Measurements from ENCODE around the gene LYRM4. TPM values are rescaled to one million over a fixed set of nuclear protein-coding genes. Genes with fewer than 3 reads are reported as not detected.
A peak's percentile ranks its signal among the peaks of the same experiment; 100 is the strongest.

LYRM4 gene
- total and polyA plus RNA-seq, 9 of the 15 experiments (the other 6 are each of a cell fraction or from before 2014, with no cell fraction given), result 24.2 to 69.4 (median 41.8) TPM

GRCh38 chr6:5260661-5261544 is at the start of gene LYRM4, which contains the start of gene FARS2 (continued):
- TF ChIP-seq ZNF124 (CRISPR knock-in tag; IDR thresholded peaks at IDR 0.05) (no peak), MAFF (IDR thresholded peaks at IDR 0.05; ENCODE audit: low read length) (no peak), MEIS2 (IDR thresholded peaks at IDR 0.05; ENCODE audit: partially characterized antibody) (no peak), ZNF589 (CRISPR knock-in tag; IDR thresholded peaks at IDR 0.05; ENCODE audit: low read depth) (no peak), CAMTA2 (CRISPR knock-in tag; conservative IDR thresholded peaks at IDR 0.05) (no peak), ILF3 (IDR thresholded peaks at IDR 0.05; ENCODE audit: borderline replicate concordance) (no peak), KAT2B (IDR thresholded peaks at IDR 0.05; ENCODE audit: low read depth, low read length) (no peak), ZNF140 (CRISPR knock-in tag; IDR thresholded peaks at IDR 0.05) (no peak), TBP (optimal IDR thresholded peaks at IDR 0.05; ENCODE audit: low read depth, low read length) (peak; percentile 91), SPI1 (IDR thresholded peaks at IDR 0.05; ENCODE audit: borderline replicate concordance, low read depth, low read length) (no peak), GABPB1 (CRISPR knock-in tag; IDR thresholded peaks at IDR 0.05) (peak; percentile 58), RFX1 (IDR thresholded peaks at IDR 0.05) (peak; percentile 98), PML (IDR thresholded peaks at IDR 0.05; ENCODE audit: low read length) (peak; percentile 21; the same call in 1 of the 2 replicates), MAFG (tag; conservative IDR thresholded peaks at IDR 0.05) (no peak), HINFP (tag; conservative IDR thresholded peaks at IDR 0.05; ENCODE audit: low read depth) (no peak), FOXA3 (CRISPR knock-in tag; conservative IDR thresholded peaks at IDR 0.05 in 1 of 2, IDR thresholded peaks at IDR 0.05 in 1 of 2) (no peak), MECOM (CRISPR knock-in tag; IDR thresholded peaks at IDR 0.05) (no peak), SIRT6 (IDR thresholded peaks at IDR 0.05; ENCODE audit: low read depth, low read length) (no peak), ELF4 (CRISPR knock-in tag; IDR thresholded peaks at IDR 0.05) (peak; percentile 32; the same call in 1 of the 2 replicates), ZNF699 (CRISPR knock-in tag; IDR thresholded peaks at IDR 0.05; ENCODE audit: insufficient replicate concordance) (no peak)
- TF ChIP-seq, protein P1, sequence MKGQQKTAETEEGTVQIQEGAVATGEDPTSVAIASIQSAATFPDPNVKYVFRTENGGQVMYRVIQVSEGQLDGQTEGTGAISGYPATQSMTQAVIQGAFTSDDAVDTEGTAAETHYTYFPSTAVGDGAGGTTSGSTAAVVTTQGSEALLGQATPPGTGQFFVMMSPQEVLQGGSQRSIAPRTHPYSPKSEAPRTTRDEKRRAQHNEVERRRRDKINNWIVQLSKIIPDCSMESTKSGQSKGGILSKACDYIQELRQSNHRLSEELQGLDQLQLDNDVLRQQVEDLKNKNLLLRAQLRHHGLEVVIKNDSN (CRISPR knock-in tag; IDR thresholded peaks at IDR 0.05), result 0 out of 2 replicates have a peak, but pooled peaks have one; percentile 30
- TF ChIP-seq, protein P2, sequence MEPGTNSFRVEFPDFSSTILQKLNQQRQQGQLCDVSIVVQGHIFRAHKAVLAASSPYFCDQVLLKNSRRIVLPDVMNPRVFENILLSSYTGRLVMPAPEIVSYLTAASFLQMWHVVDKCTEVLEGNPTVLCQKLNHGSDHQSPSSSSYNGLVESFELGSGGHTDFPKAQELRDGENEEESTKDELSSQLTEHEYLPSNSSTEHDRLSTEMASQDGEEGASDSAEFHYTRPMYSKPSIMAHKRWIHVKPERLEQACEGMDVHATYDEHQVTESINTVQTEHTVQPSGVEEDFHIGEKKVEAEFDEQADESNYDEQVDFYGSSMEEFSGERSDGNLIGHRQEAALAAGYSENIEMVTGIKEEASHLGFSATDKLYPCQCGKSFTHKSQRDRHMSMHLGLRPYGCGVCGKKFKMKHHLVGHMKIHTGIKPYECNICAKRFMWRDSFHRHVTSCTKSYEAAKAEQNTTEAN (CRISPR knock-in tag; IDR thresholded peaks at IDR 0.05), result no peak; the same call in 1 of the 2 replicates

All from K562 (cell line).